WERI-Rb-1 (cell line): ENCODE measurements around the gene UBE2G2.

Experiments used
- DNase-seq: peaks from one replicate; pipeline ENCODE4 v3.0.0-alpha.2; 2020
- H3K27ac ChIP-seq: fragments of 250-450 bp; sonication (Bioruptor Pico); 2 replicates; pipeline ENCODE4 v1.5.1; 2020; ENCODE audit warnings: mild to moderate bottlenecking, moderate library complexity
- H3K27me3 ChIP-seq: fragments of 250-450 bp; sonication (Bioruptor Pico); 2 replicates; pipeline ENCODE4 v1.5.1; 2021; ENCODE audit warnings: mild to moderate bottlenecking, low read depth, moderate library complexity; ENCODE audit not compliant: insufficient read depth, severe bottlenecking
- H3K36me3 ChIP-seq: fragments of 250-450 bp; sonication (Bioruptor Pico); 2 replicates; pipeline ENCODE4 v1.5.1; 2020; ENCODE audit warnings: mild to moderate bottlenecking, moderate library complexity
- H3K4me3 ChIP-seq: 2 replicates; pipeline ENCODE4 v1.5.1; 2011; ENCODE audit warnings: low read depth, mild to moderate bottlenecking, control low read depth, low read length
- H3K9me3 ChIP-seq: fragments of 250-450 bp; sonication (Bioruptor Pico); 2 replicates; pipeline ENCODE4 v1.5.1; 2021; ENCODE audit warnings: mild to moderate bottlenecking, moderate library complexity; ENCODE audit not compliant: severe bottlenecking
- CTCF ChIP-seq: IDR thresholded peaks from 2 replicates; pipeline ENCODE4 v1.5.1; 2011; ENCODE audit warnings: low read depth, mild to moderate bottlenecking, control low read depth, inconsistent platforms, low read length

UBE2G2 gene

GRCh38 chr21:44724926-44725325 is 76.7 kb downstream of the UBE2G2 start:
- DNase-seq, result no peak
- H3K4me3 ChIP-seq, result no peak overlapping the region
- TF ChIP-seq CTCF, result no peak
- no peaks in the 10 kb centered on the region for H3K36me3 ChIP-seq
- peaks cover 13% of the 10 kb centered on the region for H3K9me3 ChIP-seq
- no peaks in the 10 kb centered on the region for H3K27me3 ChIP-seq
- no peak overlapping the region for H3K27ac ChIP-seq

- Histone ChIP-seq H3K4me3 (no peak overlapping the region), H3K27me3 (no peaks in the 10 kb centered on the region)
Observed at GRCh38 chr21:44724196-44724595, 77.4 kb downstream of the UBE2G2 start.

GRCh38 chr21:44723177-44724131 is 78.2 kb downstream of the UBE2G2 start:
- no peak overlapping the region for H3K27ac ChIP-seq
- DNase-seq, result no peak
- no peak for TF ChIP-seq CTCF
- H3K4me3 ChIP-seq, result no peak overlapping the region
- H3K36me3 ChIP-seq, result no peaks in the 10 kb centered on the region
- no peaks in the 10 kb centered on the region for H3K27me3 ChIP-seq
- peaks cover 6% of the 10 kb centered on the region for H3K9me3 ChIP-seq

More at GRCh38 chr21:44724196-44724595, 77.4 kb downstream of the UBE2G2 start:
- Histone ChIP-seq H3K27ac (no peak overlapping the region), H3K36me3 (no peaks in the 10 kb centered on the region), H3K9me3 (peaks cover 6% of the 10 kb centered on the region)
- TF ChIP-seq CTCF, result no peak
- no peak for DNase-seq

- DNase-seq, result no peak
- TF ChIP-seq CTCF, result no peak
- Histone ChIP-seq H3K27ac (no peak overlapping the region), H3K9me3 (peaks cover 6% of the 10 kb centered on the region), H3K36me3 (no peaks in the 10 kb centered on the region), H3K4me3 (no peak overlapping the region), H3K27me3 (no peaks in the 10 kb centered on the region)
Observed at GRCh38 chr21:44722731-44723130, 78.9 kb downstream of the UBE2G2 start.

GRCh38 chr21:44720170-44720569 is 81.5 kb downstream of the UBE2G2 start:
- no peak overlapping the region for H3K4me3 ChIP-seq
- no peak for TF ChIP-seq CTCF

More at GRCh38 chr21:44720170-44720569, 81.5 kb downstream of the UBE2G2 start:
- Histone ChIP-seq H3K27me3 (no peaks in the 10 kb centered on the region), H3K9me3 (peaks cover 6% of the 10 kb centered on the region), H3K27ac (no peak overlapping the region; the same call in 1 of the 2 replicates), H3K36me3 (no peaks in the 10 kb centered on the region)
- no peak for DNase-seq
